Brain pericyte (primary cell): ENCODE measurements around the gene SLC38A11.
"Not testable (repeated sequence)": the region's sequence is repeated elsewhere in the genome, so short reads cannot be mapped to it uniquely, and the experiment has no call there.

Source experiments
- DNase-seq: peaks from one replicate; pipeline ENCODE4 v3.0.0-alpha.2; 2012; ENCODE audit warnings: low read depth, low spot score

SLC38A11 gene, protein sequence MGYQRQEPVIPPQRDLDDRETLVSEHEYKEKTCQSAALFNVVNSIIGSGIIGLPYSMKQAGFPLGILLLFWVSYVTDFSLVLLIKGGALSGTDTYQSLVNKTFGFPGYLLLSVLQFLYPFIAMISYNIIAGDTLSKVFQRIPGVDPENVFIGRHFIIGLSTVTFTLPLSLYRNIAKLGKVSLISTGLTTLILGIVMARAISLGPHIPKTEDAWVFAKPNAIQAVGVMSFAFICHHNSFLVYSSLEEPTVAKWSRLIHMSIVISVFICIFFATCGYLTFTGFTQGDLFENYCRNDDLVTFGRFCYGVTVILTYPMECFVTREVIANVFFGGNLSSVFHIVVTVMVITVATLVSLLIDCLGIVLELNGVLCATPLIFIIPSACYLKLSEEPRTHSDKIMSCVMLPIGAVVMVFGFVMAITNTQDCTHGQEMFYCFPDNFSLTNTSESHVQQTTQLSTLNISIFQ

DNA sequence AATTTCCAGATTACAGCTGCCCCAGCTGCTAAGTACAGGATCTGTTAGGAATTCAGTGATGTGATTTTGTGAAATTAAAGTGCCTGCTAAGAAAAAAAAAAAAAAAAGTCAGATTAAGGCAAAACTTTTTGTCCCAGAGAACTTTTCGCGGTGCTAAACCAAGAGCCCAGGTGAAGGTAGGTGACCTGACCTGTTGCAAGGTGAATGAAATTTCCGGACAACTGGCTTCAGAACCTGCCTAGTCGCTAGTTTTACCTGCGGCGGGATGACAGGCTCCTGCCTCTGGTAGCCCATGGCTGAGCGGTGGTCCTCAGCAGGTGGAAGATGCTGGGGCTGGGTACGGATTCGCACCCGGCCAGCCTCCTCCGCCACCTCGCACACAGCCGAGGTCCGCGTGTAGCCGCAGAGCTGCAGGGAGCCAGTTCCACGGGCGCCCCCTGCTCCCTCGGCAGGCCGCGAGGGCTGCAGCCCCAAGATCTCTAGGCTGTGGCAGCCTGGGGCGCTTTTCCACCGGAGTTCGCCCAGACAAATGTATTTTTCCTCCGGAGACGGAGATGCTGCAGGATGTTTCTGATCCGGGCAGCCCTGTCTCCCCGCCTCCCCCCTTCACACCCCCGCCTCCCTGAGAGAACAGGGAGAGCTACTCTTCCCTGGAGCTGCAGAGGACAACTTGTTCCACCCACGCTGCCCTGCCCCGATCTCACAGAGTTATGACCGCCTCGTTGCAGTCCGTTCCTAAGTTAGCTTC is at the start of gene SLC38A11:
TSS of gene SLC38A11 (minus strand) at position 572 of the 748 bp plus-strand sequence. CDS start at position 294, 278 bp downstream.
- no peak for DNase-seq

DNA sequence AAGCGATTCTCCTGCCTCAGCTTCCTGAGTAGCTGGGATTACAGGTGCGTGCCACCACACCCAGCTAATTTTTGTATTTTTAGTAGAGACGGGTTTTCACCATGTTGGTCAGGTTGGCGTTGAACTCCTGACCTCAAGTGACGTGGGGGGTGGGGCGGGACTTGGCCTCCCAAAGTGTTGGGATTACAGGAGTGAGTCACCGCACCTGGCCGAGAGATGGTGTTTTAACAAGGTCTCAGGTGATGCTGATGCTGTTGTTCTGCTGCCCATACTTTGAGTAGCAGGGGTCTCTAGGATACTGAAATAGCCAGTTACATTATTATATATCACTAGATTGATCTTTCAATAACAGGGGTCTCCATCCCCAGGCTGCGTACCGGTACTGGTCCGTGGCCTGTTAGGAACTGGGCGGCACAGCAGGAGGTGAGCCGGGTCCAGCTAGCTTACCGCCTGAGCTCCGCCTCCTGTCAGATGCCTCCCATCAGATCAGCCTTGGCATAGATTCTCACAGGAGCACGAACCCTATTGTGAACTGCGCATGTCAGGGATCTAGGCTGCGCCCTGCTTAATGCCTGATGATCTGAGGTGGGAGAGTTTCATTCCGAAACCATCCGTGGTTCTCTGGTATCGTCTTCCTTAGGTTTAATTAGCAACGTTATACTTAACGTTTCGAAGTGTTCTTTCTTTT is 48.3 kb upstream of the SLC38A11 start:
- DNase-seq: no peak

DNA sequence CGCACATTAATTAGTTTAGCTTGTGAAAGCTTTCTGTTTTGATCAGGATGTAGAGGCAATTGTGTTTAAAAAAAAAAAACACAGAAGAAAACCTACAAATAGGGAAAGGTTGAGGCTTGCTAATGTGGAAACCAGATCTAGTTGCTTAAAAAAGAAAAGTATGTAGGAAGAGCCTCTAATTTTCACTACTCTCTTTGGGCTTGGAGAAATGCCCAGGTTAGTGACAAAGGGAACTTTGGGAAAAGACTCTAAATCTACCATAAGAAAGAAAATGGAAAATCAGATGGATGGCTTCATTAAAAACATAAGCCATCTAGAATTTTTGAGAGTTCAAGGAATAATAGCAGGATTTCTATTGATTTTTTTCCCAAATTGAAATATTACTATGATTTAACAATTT is 47.3 kb upstream of the SLC38A11 start:
- no peak for DNase-seq

DNA sequence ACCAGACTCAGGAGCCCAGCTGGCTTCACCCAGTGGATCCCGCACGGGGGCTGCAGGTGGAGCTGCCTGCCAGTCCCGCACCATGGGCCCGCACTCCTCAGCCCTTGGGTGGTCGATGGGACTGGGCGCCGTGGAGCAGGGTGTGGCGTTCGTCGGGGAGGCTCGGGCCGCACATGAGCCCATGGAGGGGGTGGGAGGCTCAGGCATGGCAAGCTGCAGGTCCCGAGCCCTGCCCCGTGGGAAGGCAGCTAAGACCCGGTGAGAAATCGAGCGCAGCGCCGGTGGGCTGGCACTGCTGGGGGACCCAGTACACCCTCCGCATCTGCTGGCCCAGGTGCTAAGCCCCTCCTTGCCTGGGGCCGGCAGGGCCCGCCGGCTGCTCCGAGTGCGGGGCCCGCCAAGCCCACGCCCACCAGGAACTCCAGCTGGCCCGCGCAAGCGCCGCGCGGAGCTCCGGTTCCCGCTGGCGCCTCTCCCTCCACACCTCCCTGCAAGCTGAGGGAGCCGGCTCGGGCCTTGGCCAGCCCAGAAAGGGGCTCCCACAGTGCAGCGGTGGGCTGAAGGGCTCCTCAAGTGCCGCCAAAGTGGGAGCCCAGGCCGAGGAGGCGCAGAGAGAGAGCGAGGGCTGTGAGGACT is 39.5 kb upstream of the SLC38A11 start:
- not testable (repeated sequence) for DNase-seq

DNA sequence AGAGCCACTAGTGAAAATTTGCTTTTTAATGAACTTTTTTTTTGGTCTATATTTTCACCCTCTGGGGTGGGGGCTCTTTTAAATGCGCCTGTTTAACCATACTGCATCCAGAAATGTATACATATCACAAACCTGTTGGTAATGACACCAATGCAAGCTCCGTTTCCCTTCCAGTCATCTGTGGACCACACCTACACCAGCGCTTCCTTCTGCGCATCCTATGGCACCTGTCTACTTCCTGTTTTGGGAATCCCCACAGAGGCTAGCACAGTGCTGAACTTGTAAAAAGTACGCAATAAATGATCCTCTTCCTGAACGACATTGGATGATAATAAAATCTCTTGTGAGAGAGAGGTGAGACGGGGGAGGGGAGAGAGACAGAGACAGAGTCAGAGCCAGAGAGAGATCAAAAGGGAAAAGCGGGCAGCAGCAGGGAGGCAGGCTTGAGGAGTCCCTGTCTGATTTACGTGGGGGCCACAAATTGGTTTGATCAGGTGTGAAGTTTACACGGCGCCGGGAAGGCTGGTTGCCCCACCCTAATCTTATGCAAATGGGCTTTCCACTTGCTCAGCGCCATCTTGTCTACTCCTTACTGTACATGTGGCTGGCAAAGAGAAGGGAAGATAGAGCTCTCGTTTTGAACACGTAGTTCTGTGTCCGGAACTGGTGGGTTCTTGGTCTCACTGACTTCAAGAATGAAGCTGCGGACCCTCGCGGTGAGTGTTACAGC is 38.1 kb upstream of the SLC38A11 start:
- no peak for DNase-seq

DNA sequence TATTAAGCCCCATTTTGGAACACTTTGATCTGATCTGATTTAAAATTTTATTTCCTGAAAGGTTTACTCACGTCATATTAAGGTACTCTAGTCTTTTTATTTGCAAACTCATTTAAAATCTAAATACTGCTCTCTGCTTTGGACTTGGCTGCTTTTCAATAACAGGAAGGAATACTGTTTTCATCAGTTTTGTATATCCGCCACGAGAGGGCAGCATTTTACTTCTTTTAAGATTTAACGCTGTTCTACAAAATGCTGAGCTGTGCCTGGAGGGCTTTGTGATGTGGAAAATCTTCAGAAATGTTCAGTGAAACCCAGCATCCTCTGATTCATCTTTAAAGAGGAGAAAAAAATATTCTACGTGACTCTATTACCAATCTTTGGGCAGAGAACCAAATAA is 37.5 kb upstream of the SLC38A11 start:
- no peak for DNase-seq

DNA sequence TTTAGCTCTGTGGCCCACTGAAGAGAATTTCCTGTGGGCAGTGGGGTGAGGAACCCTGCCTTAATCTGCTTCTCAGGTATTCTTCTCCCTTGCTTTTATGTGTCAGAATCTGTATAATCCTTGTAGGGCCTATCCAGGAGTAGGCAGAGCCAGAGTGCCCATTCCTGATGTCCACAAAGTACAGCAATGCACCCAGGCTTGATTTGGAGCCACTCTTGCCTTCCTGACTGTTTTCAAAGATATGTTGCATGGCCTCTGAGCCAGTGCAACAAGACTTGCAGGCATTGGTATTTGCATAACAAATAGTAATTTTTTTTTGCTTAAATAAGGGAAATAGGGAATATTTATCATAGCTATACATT is 36.7 kb upstream of the SLC38A11 start:
- not testable (repeated sequence) for DNase-seq

DNA sequence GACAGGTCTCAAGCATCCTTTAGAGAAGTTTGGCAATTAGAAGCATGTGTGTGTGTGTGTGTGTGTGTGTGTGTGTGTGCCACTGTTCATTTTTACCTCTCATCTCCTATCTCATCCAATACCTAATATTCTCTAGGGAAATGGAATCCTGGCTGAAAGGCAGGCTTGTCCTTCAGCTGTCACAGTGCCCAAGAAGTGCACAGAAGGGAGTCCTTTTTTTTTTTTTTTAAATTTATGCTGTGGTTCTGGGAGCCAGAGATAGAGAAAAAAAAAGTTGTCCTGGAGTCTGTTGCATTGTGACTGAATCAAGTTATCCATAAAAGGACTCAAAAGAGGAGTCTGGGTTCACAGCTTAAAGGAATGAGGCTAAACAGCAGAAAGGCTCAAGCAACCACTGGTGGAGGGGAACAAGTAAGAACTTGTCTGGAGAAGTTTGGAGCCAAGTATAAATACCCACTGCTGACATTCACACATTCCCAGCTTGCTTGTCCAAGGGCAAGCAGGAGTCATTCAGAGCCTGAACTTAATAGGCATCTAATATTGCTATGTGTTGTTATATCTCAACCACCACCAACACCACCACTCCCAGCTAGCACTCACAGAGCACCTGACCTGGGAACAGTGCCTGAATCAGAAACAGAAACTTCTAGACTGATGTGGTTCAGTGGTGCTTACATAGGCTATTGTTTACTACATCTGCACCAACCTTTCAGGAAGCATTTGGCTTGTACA is 36.2 kb upstream of the SLC38A11 start:
- not testable (repeated sequence) for DNase-seq

DNA sequence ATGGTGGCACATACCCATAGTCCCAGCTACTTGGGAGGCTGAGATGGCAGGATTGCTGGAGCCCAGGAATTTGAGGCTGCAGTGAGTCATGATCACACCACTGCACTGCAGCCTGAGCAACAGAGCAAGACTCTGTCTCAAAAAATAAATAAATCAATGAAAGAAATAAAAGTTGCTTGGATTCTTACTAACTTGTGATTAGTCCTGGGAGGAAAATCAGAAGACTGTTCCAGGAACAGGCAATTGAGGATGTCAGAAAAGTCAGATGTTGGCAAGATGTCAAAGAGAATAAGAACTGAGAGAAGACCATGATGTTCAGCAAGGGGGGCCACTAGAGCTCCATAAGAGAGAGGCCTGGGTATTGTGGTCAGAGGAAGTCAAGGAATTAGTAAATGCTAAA is 35.6 kb upstream of the SLC38A11 start:
- not testable (repeated sequence) for DNase-seq

DNA sequence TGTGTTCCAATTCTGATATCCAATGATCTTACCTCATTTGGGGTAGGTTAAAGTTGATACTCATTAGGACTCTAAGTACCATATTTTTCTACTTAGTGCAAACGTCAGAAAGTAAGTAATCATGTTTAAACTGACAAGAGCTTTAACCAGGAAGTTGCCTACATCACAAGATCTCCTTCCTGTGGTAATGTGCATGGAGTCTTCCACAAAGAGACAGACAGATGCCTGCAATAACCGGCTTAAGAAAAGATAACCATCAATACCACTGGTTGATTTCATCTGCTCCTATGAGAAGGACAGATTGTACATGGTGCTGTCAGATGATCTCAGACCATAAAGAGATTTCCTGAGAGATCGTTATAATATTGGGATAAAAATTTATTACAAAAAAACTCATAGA is 33.5 kb upstream of the SLC38A11 start:
- DNase-seq: not testable (repeated sequence)

DNA sequence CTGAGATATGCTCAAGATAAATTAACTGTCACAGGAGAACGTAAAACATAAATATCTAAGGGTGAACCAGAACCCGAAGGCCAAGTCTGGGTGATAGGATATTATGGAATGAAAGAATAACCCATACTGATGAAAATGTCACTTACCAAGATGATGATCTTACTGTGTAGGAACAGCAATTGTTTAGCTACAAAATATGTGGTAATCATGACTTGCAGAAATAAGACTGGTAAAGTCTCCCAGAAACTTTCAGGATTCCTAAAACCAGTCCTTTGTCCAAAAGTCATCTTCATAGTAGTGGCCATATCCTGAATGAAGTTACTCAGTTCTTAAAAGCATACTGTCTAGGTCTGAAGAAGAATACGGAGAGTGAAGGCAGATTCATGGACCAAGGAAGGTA is 30.7 kb upstream of the SLC38A11 start:
- not testable (repeated sequence) for DNase-seq

DNA sequence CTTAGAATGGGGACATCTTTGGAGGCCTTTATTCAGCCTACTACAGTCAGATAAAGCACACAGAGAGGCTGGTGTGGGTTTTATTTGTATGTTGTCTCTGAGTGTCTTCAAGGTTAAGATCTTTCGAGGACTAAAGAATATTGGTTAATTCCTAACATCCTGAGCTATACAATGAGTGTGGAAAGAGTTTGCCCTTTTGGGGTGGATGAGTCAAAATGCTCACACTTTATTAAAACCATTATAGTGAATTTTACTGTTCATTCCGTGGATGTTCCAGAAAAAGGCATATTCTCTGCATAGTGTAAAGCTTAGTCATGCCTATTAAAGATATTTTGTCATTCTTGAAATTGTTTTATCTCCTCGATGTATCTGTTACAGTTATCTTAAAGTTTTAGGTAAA is 29.1 kb upstream of the SLC38A11 start:
- DNase-seq: no peak

DNA sequence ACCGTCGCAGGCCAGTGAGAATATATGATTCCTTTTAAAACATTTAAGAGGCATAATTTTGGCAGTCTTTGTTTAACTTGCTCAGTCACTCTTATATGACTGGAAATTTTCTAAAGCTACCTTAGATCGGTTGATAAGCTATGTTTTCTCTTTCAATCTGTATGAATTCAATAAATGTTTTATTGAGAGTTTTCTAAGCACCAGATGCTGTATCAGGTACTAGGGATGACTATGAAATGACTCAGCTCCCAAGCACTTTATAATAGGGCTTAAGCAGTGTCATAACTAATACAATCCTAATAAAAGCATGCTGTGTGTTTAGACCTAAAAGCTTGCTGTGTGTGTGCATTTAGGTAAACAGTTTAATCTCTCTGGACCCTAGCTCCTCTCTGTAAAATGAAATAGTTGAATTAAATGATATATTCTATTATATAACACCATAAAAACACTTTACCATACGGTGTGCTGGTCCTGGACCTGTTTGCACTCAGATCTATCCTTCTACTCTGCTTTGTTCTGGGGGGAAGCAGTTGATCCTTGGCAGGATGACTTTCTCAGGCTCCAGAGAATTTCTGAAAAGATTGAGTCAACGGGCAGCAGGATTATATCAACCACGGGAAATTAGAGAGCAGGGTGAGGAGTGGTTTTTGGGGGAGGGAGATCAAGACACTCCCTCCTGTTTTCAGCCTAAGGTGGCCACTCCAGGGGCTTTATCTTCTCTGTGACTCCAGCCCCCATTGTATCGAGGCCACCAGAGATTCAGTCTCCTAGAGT is 26.1 kb upstream of the SLC38A11 start:
- DNase-seq: no peak

DNA sequence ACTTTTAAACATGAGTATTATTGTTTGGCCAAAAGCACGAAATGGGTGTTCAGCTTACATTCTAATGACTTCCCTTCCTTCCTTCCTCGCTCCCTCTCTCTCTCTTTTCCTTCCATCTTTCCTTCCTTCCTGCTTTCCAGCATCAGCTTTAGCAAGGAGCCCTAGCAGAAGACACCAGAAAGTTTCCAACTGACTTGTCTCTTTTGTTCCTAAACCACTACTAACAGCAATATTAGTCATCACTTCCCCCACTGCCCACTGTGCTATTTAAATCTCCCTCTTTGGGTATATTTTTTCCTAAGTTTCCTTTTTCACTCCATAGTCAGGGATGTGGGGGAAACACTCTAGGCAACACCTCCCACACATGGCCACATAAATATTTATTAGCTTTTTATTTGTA is 25.4 kb upstream of the SLC38A11 start:
- DNase-seq: not testable (repeated sequence)

DNA sequence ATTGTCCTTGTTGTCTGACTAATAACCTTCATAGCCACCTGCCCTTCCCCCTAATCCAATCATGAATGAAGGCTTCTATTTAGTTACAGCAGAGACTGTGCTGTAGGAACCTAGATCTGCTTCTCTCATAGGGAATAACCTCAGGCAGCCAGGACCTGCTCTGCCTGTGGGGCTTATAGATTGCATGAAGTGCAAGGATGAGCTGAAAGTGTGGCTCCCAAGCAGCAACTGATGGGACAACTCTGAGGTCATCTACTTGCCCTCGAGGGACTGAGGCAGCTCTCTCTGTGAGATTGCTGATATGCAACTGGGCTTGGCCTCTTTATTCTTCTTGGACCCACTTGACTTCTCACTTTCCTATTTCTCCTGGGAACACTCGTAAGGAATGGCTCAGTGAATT is 23.8 kb upstream of the SLC38A11 start:
- DNase-seq: no peak

DNA sequence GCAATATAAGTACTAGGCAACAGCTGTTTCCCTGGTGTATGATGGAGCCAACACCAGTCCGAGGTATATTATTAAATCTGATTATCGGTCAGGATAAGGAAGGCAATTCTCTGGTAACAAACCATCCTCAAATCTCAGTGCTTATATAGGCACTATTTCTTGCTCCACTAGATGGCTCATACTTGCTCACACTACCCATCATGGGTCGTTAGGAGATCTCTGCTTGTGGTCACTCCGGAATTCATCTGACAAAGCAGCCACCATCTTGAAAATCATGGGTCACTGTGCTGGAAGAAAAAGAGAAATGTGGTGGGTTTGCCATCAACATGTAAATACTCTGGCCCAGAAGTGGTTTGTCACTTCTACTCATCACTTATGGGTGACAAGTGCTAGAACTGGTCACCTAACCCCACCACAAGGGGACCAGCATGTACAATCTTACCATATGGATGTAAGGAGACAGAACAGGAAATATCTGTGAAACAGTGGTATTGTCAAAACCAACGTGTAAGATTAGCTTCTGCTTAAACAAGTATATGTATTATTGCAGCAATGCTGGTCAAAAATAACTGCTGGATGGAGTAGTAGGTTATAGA is 21.6 kb upstream of the SLC38A11 start:
- DNase-seq: not testable (repeated sequence)

DNA sequence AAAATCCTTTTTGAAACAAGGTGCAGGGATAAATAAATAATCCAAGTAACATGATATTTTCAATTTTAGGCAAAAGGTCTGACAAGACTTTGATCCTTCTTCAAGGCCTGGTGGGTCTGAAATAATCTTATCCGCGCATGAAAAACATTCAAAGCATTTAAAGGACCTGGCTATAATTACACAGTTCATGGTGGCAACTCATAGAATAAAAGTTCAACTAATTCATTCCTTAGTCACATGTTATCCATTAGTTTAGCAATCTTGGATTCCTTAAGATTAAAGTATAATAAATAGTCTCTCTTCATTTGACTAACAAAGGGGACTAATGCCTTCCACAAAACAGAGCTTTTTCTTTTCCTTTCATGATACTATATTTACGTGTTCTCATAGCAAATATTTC is 21.0 kb upstream of the SLC38A11 start:
- DNase-seq: no peak

DNA sequence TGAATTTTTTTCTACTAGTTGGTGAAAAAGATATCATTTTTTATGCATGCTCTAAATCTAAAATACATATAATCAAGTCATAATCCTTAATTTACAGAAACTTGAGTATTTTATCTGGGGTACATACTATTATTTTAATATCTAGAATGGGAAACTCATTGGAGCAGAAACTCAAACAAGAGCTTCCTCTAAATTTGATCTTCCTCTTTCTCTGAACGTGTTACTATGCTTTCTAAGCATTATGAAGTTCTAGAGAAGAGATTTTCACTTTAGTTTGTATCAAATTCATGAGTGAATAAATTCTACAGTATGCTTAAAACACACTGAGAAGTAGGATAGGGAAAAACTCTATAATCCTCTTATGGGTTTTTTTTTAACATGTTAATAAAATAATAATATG is 20.6 kb upstream of the SLC38A11 start:
- no peak for DNase-seq

DNA sequence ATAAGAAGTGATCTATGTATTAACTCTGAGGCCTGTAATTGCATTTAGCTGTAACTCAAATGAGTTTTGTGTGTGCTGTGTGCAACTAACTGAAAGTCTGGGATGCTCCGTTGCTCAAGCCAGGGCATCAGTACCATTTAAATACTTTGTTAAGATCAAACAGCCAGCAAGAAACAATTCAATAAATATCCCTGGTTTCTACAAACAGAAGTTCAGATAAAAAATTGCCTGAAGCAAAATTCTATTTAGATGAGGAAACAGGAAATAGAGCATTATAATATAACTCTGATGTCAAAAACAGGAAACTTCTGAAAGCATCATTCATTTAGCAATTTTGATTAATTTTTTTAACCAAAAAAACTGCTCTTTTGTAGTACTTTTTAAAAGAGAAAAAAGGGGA is 18.9 kb upstream of the SLC38A11 start:
- DNase-seq: no peak
